Activated CD4-positive, alpha-beta memory T cell treated with anti-CD3 and anti-CD28 coated beads, Interleukin-2, amount 10 ng/mL, durations not matched to agents 7 days and 5 days (primary cell): ENCODE measurements around the gene TRIM6. TPM values are rescaled to one million over a fixed set of nuclear protein-coding genes. Genes with fewer than 3 reads are reported as not detected.
"Not testable (repeated sequence)": the region's sequence is repeated elsewhere in the genome, so short reads cannot be mapped to it uniquely, and the experiment has no call there.

Experiments
- CTCF ChIA-PET: fragments of 350-600 bp; sonication (Branson Sonifier 250); formaldehyde crosslinking; loops from one replicate; lab custom pipeline; 2021; ENCODE audit warnings: antibody characterized with exemption, inconsistent platforms; lab: Charles Lee
- POLR2A ChIA-PET: fragments of 350-600 bp; sonication (Branson Sonifier 250); formaldehyde crosslinking; loops from one replicate; lab custom pipeline; 2021; ENCODE audit warnings: antibody characterized with exemption; lab: Charles Lee
- DNase-seq: peaks from one replicate; pipeline ENCODE4 v3.0.0-alpha.2; 2020
- H3K27ac Mint-ChIP-seq: one replicate; pipeline ENCODE4 v1.8.0; 2021; ENCODE audit warnings: mild to moderate bottlenecking, mixed read lengths
- H3K27me3 Mint-ChIP-seq: one replicate; pipeline ENCODE4 v1.8.0; 2021; ENCODE audit warnings: mixed read lengths
- H3K36me3 Mint-ChIP-seq: one replicate; pipeline ENCODE4 v1.8.0; 2021; ENCODE audit warnings: low read depth, mixed read lengths
- H3K4me1 Mint-ChIP-seq: one replicate; pipeline ENCODE4 v1.8.0; 2021; ENCODE audit warnings: mixed read lengths
- H3K4me3 Mint-ChIP-seq: one replicate; pipeline ENCODE4 v1.8.0; 2021; ENCODE audit warnings: mild to moderate bottlenecking, mixed read lengths
- H3K9me3 Mint-ChIP-seq: one replicate; pipeline ENCODE4 v1.8.0; 2021; ENCODE audit warnings: mixed read lengths
- total RNA-seq, 2 experiments: library from RNA; stranded (reverse); gene quantifications; one replicate each; pipeline ENCODE4 v1.2.3, GENCODE V29; 2021

Gene TRIM6
- total RNA-seq, 2 experiments from 2014 or later = 0.60 to 1.1 TPM

DNA sequence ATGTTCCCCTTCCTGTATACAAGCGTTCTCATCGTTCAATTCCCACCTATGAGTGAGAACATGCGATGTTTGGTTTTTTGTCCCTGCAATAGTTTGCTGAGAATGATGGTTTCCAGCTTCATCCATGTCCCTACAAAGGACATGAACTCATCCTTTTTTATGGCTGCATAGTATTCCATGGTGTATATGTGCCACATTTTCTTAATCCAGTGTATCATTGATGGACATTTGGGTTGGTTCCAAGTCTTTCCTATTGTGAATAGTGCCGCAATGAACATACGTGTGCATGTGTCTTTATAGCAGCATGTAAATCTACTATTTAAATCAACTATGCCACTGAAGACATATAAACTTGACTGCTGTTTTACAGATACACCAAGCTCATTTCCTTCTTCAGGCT is 12.0 kb upstream of the TRIM6 start:
- H3K4me3 Mint-ChIP-seq, H3K9me3 Mint-ChIP-seq, H3K36me3 Mint-ChIP-seq, H3K27ac Mint-ChIP-seq, CTCF ChIA-PET, H3K27me3 Mint-ChIP-seq, H3K4me1 Mint-ChIP-seq, POLR2A ChIA-PET, DNase-seq: not testable (repeated sequence)

DNA sequence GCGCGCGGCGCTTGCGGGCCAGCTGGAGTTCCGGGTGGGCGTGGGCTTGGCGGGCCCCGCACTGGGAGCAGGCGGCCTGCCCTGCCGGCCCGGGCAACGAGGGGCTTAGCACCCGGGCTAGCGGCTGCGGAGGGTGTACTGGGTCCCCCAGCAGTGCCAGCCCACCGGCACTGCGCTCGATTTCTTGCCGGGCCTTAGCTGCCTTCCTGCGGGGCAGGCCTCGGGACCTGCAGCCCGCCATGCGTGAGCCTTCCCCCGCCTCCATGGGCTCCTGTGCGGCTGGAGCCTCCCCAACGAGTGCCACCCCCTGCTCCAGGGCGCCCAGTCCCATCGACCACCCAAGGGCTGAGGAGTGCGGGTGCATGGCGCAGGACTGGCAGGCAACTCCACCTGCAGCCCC is 6.5 kb upstream of the TRIM6 start:
- H3K4me1 Mint-ChIP-seq, H3K27me3 Mint-ChIP-seq, H3K9me3 Mint-ChIP-seq, POLR2A ChIA-PET, CTCF ChIA-PET, H3K36me3 Mint-ChIP-seq, H3K27ac Mint-ChIP-seq, H3K4me3 Mint-ChIP-seq, DNase-seq: not testable (repeated sequence)

DNA sequence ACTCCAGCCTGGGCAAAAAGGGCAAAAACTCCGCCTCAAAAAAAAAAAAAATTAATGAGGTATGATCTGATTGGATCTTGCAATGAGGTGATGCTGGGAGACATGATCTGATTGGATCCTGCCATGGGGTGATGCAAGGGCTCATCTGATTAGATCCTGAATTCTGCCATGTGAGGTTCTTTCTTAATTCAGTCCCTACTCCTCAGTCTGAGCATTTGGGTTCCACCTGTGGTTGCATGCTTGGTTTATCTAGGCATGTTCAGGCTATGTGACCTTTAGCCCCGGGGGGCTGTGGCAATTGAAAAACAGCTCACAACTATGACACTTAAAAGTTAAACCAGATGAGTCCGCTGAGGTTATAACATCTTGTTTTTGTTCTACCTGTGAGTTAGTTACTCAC is 4.8 kb upstream of the TRIM6 start:
- Mint-ChIP-seq H3K4me1 (peaks cover 3% of the 10 kb centered on the region), H3K36me3 (no peaks in the 10 kb centered on the region), H3K9me3 (peaks cover 2% of the 10 kb centered on the region), H3K4me3 (no peak overlapping the region), H3K27ac (no peak overlapping the region), H3K27me3 (peaks cover 3% of the 10 kb centered on the region)
- POLR2A ChIA-PET = no interaction called here
- CTCF ChIA-PET = interaction anchor here (1.3 kb wide), 2 partner anchors 9 to 14 kb away, joined by 3 to 4 read pairs; no protein-coding TSS in a partner anchor
- DNase-seq = no peak

DNA sequence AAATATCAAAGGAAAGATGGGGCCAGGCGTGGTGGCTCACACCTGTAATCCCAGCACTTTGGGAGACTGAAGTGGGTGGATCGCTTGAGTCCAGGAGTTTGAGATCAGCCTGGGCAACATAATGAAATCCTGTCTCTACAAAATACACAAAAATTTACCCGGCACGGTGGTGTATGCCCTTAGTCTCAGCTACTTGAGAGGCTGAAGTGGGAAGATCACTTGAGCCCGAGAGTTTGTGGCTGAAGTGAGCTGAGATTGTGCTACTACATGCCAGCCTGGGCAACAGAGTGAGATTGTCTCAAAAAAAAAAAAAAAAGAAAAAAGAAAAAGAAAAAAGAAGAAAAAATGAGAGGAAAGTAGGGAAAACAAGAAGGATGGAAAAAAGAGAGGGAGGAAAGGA is 3.8 kb upstream of the TRIM6 start:
- DNase-seq = no peak
- peaks cover 2% of the 10 kb centered on the region for H3K27me3 Mint-ChIP-seq
- no peaks in the 10 kb centered on the region for H3K36me3 Mint-ChIP-seq
- ChIA-PET POLR2A (interaction anchor here (0.7 kb wide), 1 partner anchor 97 kb away, joined by 3 read pairs; the partner anchor contains the start of gene TRIM22), CTCF (interaction anchor here (0.7 to 1.3 kb wide), 3 partner anchors 8 to 230 kb away, joined by 3 to 4 read pairs (median 3); no protein-coding TSS in a partner anchor)
- H3K4me1 Mint-ChIP-seq = peaks cover 7% of the 10 kb centered on the region
- H3K4me3 Mint-ChIP-seq = no peak overlapping the region
- no peak overlapping the region for H3K27ac Mint-ChIP-seq
- peaks cover 2% of the 10 kb centered on the region for H3K9me3 Mint-ChIP-seq

DNA sequence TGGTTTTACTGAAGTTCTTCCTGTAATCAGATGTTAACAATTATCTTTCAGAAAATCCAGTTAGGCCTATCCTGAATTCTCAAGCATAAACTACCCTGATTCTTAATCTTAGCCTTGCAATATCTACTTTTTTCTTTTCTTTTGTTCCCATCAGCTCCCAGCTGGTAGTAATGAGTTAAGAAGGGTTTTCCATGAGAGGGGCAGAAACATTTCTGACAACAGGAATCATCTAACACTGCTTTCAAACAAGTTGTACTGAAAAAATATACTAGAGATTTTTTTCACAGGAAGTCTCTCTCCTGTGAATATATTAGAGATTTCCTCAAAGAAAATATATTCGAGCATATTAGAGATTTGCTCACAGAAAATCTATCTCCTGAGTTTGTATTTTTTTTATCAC is 3.3 kb upstream of the TRIM6 start:
- no peak for DNase-seq
- H3K36me3 Mint-ChIP-seq = no peaks in the 10 kb centered on the region
- H3K27me3 Mint-ChIP-seq = peaks cover 2% of the 10 kb centered on the region
- H3K9me3 Mint-ChIP-seq = peaks cover 2% of the 10 kb centered on the region
- H3K4me3 Mint-ChIP-seq = no peak overlapping the region
- POLR2A ChIA-PET = no interaction called here
- CTCF ChIA-PET = no interaction called here
- peaks cover 7% of the 10 kb centered on the region for H3K4me1 Mint-ChIP-seq
- no peak overlapping the region for H3K27ac Mint-ChIP-seq

DNA sequence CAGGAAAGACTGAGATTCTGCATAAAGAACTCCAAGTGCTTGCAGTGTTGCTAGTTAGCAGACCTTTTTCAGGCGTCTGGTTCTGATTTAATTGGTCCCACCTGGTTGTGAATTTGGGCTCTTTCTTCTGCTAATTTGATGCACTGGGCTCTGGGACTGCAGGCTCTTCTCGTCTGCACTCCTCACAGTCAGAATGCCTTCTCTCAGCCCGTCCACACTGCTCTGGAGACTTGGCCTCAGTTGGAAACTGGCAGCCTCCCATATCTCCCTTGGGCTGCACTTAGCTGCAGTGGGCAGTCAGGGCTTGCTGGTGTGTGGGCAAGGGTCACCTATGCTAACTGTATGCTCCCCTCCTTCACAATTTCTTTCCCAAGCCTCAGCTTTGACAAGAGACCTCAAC is 1.5 kb downstream of the TRIM6 start:
- CTCF ChIA-PET = interaction anchor here (1.3 to 2.0 kb wide), 3 partner anchors 9 to 209 kb away, joined by 3 to 4 read pairs (median 4); no protein-coding TSS in a partner anchor
- POLR2A ChIA-PET = no interaction called here

DNA sequence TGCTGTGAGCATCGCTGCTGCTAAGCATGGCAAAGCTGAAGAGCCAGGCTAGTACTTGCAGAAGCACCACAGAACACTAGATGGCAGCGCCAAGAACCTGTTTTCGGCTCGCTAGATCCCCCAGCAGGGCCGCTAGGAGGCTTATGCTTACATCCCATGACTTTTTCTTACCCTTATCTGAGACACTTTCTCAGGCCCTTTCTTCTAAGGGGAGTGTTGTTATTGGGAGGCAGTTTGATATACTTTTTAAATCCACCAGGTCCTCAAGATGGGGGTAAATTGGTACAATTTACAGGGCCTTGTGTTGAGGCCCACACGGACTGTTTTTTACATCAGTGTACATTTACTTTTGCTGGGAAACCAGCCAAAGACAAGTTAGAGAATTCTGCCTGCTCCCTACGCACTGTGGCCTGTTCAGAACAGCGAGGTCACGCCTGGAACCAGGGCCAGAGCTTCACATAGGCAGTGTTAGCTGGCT is 4.0 kb downstream of the TRIM6 start:
- Mint-ChIP-seq H3K4me3 (no peak overlapping the region), H3K36me3 (no peaks in the 10 kb centered on the region), H3K9me3 (no peaks in the 10 kb centered on the region), H3K27me3 (peaks cover 2% of the 10 kb centered on the region), H3K4me1 (peaks cover 7% of the 10 kb centered on the region), H3K27ac (no peak overlapping the region)
- peak; percentile 64 for DNase-seq
- POLR2A ChIA-PET = no interaction called here
- CTCF ChIA-PET = interaction anchor here (0.8 to 2.3 kb wide), 10 partner anchors 8 to 290 kb away, joined by 3 to 7 read pairs (median 4); no protein-coding TSS in a partner anchor

More for the DNA sequence above, 1.5 kb downstream of the TRIM6 start:
- Mint-ChIP-seq H3K36me3 (no peaks in the 10 kb centered on the region), H3K27ac (no peak overlapping the region), H3K4me3 (no peak overlapping the region), H3K9me3 (no peaks in the 10 kb centered on the region), H3K27me3 (peaks cover 2% of the 10 kb centered on the region), H3K4me1 (peaks cover 7% of the 10 kb centered on the region)
- DNase-seq = no peak

DNA sequence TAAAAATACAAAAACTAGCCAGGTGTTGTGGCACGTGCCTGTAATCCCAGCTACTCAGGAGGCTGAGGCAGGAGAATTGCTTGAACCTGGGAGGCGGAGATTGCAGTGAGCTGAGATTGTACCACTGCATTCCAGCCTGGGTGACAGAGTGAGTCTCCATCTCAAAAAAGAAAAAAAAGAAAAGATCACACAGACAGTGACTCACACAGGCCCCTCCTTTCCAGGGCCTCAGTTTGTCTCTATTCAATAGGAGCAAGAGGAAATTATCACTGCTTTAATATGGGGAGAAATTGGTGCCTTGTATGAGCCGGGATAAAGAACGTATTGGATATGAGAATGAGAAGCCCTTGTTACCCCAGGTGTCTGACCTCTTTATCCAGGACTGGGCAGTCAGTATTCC is 6.4 kb downstream of the TRIM6 start:
- H3K9me3 Mint-ChIP-seq, H3K4me3 Mint-ChIP-seq, DNase-seq, POLR2A ChIA-PET, H3K27me3 Mint-ChIP-seq, H3K4me1 Mint-ChIP-seq, H3K36me3 Mint-ChIP-seq, H3K27ac Mint-ChIP-seq: not testable (repeated sequence)
- CTCF ChIA-PET = interaction anchor here (0.6 to 1.1 kb wide), 2 partner anchors 90 to 102 kb away, joined by 3 read pairs; no protein-coding TSS in a partner anchor

DNA sequence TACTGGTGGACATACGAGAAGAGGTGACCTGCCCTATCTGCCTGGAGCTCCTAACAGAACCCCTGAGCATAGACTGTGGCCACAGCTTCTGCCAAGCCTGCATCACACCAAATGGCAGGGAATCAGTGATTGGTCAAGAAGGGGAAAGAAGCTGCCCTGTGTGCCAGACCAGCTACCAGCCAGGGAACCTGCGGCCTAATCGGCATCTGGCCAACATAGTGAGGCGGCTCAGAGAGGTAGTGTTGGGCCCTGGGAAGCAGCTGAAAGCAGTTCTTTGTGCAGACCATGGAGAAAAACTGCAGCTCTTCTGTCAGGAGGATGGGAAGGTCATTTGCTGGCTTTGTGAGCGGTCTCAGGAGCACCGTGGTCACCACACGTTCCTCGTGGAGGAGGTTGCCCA is 6.9 kb downstream of the TRIM6 start:
- Mint-ChIP-seq H3K36me3 (no peaks in the 10 kb centered on the region), H3K4me1 (no peaks in the 10 kb centered on the region), H3K4me3 (no peak overlapping the region), H3K27me3 (no peaks in the 10 kb centered on the region), H3K27ac (no peak overlapping the region), H3K9me3 (no peaks in the 10 kb centered on the region)
- ChIA-PET POLR2A (no interaction called here), CTCF (interaction anchor here (0.6 to 1.3 kb wide), 3 partner anchors 90 to 202 kb away, joined by 3 read pairs; no protein-coding TSS in a partner anchor)
- DNase-seq = no peak

DNA sequence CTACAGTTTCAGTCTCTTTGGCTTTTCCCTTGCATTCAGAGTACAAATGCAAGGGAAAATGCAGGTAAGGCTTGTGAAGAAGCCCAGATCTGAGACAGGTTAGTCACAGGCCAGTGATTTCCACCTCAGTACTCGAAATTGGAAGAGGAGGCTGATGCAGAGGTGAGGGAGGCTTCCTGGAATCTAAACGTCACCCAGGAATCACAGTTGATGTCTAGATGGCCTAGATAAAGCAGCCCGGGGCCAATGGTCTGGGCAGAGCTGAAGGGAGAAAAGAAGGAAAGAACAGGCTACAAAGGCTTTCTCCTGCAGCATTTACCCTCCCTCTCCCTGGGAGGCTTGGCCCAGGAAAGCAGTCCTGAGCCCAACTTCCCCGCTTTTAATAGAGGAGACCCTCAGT is 8.5 kb downstream of the TRIM6 start:
- Mint-ChIP-seq H3K27ac (no peak overlapping the region), H3K4me3 (no peak overlapping the region), H3K4me1 (peaks cover 1% of the 10 kb centered on the region), H3K27me3 (no peaks in the 10 kb centered on the region), H3K36me3 (no peaks in the 10 kb centered on the region), H3K9me3 (no peaks in the 10 kb centered on the region)
- DNase-seq = no peak
- POLR2A ChIA-PET = interaction anchor here (1.6 kb wide), 1 partner anchor 20 kb away, joined by 4 read pairs; the partner anchor contains the start of gene TRIM34
- CTCF ChIA-PET = interaction anchor here (1.5 kb wide), 1 partner anchor 13 kb away, joined by 3 read pairs; no protein-coding TSS in a partner anchor

DNA sequence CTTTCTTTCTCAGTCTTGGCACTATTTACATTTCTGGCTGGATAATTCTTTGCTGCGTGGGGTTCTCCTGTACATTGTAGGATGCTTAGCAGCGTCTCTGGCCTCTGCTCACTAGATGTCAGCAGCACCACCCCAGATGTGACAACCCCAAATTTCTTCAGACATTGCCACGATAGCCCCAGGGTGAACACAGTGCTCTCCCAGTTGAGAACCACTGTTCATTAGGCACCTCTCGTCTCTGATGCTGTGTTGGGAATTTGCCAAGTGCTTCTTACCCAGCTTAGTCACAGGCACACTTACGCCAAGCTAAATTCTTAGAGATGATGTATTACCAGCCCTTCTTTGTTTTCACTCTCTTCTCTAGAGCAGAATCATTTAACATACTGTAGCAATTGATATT is 9.4 kb downstream of the TRIM6 start:
- Mint-ChIP-seq H3K4me1 (peaks cover 9% of the 10 kb centered on the region), H3K27me3 (no peaks in the 10 kb centered on the region), H3K4me3 (no peak overlapping the region), H3K36me3 (no peaks in the 10 kb centered on the region), H3K27ac (no peak overlapping the region), H3K9me3 (no peaks in the 10 kb centered on the region)
- ChIA-PET POLR2A (interaction anchor here (1.6 kb wide), 1 partner anchor 19 kb away, joined by 4 read pairs; the partner anchor contains the start of gene TRIM34), CTCF (interaction anchor here (1.5 kb wide), 2 partner anchors 14 to 17 kb away, joined by 3 read pairs; no protein-coding TSS in a partner anchor)
- no peak for DNase-seq

DNA sequence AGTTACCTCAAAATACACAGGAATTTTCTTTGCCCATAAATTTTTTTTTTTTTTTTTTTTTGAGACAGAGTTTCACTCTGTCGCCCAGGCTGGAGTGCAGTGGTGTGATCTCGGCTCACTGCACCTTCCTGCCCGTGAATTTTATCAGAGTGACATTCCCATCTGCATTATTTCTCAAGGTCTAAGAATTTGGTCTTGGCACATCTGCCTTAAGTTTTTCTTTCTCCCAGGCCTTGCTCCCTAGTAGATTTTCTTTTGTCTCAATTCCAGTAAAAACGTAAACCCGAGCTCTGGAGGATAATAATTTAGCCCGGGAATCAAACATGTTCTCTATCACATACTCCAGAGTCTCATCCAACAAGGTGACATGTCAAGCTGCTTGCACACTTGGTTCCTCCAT is 12.4 kb downstream of the TRIM6 start:
- H3K9me3 Mint-ChIP-seq = no peaks in the 10 kb centered on the region
- no peak overlapping the region for H3K27ac Mint-ChIP-seq
- H3K27me3 Mint-ChIP-seq = no peaks in the 10 kb centered on the region
- H3K36me3 Mint-ChIP-seq = no peaks in the 10 kb centered on the region
- ChIA-PET CTCF (interaction anchor here (0.7 kb wide), 1 partner anchor 11 kb away, joined by 3 read pairs; no protein-coding TSS in a partner anchor), POLR2A (no interaction called here)
- no peak overlapping the region for H3K4me3 Mint-ChIP-seq
- H3K4me1 Mint-ChIP-seq = peaks cover 10% of the 10 kb centered on the region
- no peak for DNase-seq

DNA sequence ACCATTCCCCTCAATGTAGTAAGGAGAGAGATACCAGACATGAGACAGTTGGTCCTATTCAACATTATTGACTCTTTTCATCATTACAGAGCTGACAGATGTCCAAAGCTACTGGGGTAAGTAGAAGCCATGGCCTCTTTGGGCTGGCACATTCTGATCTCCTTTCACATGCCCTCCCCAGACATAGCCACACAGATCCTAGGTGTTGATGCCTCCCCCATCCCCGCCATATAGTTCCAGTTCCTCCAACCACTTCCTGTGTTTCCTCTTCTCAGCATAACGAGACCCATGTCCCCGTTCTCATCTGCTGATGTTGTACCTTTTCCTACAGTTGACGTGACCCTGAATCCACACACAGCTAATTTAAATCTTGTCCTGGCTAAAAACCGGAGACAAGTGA is 14.0 kb downstream of the TRIM6 start:
- POLR2A ChIA-PET = no interaction called here
- DNase-seq = no peak

DNA sequence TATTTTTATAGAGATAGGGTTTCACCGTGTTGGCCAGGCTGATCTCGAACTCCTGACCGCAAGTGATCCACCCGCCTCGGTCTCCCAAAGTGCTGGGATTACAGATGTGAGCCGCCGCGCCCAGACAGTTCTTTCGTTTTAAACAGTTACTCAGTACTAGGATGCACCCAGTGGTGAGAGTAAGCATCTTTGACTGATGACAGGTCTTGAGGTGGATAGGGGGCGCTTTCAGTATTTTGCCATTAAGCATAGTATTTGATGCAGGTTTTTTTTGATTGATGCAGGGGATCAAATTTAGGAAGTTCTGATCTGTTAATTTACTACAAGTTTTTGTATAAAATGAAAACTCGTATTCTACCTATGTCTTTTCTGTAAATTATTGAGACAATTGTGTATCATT is 15.2 kb downstream of the TRIM6 start:
- no peak for DNase-seq
- H3K4me1 Mint-ChIP-seq = peaks cover 10% of the 10 kb centered on the region
- no peak overlapping the region for H3K27ac Mint-ChIP-seq
- no peaks in the 10 kb centered on the region for H3K36me3 Mint-ChIP-seq
- CTCF ChIA-PET = no interaction called here
- peaks cover 3% of the 10 kb centered on the region for H3K27me3 Mint-ChIP-seq
- H3K9me3 Mint-ChIP-seq = no peaks in the 10 kb centered on the region
- POLR2A ChIA-PET = no interaction called here
- H3K4me3 Mint-ChIP-seq = no peak overlapping the region

More for the DNA sequence above, 14.0 kb downstream of the TRIM6 start:
- no peak overlapping the region for H3K27ac Mint-ChIP-seq
- no peak overlapping the region for H3K4me3 Mint-ChIP-seq
- CTCF ChIA-PET = no interaction called here
- no peaks in the 10 kb centered on the region for H3K9me3 Mint-ChIP-seq
- peaks cover 10% of the 10 kb centered on the region for H3K4me1 Mint-ChIP-seq
- H3K27me3 Mint-ChIP-seq = peaks cover 3% of the 10 kb centered on the region
- no peaks in the 10 kb centered on the region for H3K36me3 Mint-ChIP-seq
